ENCODE results near the gene ASTL. TPM values are rescaled to one million over a fixed set of nuclear protein-coding genes. Genes with fewer than 3 reads are reported as not detected.
A peak's percentile ranks its signal among the peaks of the same experiment; 100 is the strongest.

The ASTL gene
- total and polyA plus RNA-seq, 2 of the 13 experiments (the other 11 are each of a cell fraction or from before 2014, with no cell fraction given), result not detected

DNA sequence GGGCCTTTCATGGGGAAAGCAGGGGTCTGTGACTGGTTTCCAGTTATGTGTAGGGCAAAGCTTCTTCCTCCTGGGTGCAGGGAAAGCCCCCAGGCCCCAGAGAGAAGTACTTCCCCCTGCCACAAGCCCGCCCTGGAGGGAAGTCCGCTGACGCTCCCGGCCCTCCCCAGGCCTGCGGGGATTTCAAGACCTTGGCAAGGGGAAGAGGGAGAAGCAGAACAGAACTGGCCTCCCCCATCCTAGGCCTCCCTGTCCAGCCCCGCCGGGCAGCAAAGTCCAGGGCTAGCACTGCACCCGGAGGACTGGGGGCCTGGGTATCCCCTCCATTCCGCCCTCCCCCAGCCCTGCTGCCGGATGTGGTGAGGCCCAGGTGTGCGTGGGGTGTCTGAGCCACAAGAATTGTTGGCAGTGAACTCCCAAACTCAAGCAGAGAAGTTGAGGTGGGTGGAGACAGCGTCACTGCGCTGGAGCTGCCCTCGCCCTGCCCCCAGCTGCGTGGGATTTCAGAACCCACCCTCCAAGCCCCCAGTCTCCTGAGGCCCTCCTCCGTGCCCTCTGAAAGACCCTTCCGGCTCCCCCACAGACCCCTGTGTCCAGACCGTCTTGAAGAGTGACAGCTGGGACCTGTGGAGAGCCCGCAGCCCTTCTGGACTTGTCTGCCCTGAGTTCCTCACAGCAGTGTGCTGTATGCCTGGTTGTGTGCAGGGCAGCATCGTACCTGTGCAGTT is 8.0 kb upstream of the ASTL start:
- intact Hi-C loops (cut with micrococcal nuclease; ENCODE audit: unreplicated experiment), result no loop called here
- no peak overlapping the region for H3K27ac ChIP-seq (ENCODE audit: extremely low read length, insufficient read depth, low read length)
- peak overlapping the region; percentile 26; the same call in 1 of the 2 replicates for H3K4me2 ChIP-seq (ENCODE audit: low read depth, low read length)
- in situ Hi-C loops (cut with HindIII; ENCODE audit: extremely low pct_ligation_motif_present, low pct_unique_long_range_greater_than_20kb), result loop anchor here (25.0 kb wide), 1 partner anchor 366 kb away; the partner anchor contains the start of gene NEURL3
- peaks cover 16 to 72% of the 10 kb centered on the region in 2 experiments for H3K27me3 ChIP-seq (ENCODE audit: control insufficient read depth in 1 of 2, insufficient read depth in 2 of 2, low read length in 2 of 2)
- H4K20me1 ChIP-seq (ENCODE audit: insufficient read depth, low read length), result no peaks in the 10 kb centered on the region
- peak overlapping the region in 1 of 3 experiments; percentile 17; a peak in 1 of 6 replicates for H3K4me3 ChIP-seq (replicated peaks in 1 of 3; ENCODE audit: insufficient read depth in 1 of 3, low read depth in 2 of 3, low read length in 3 of 3)
- FAIRE-seq (no peak), ATAC-seq (peak; percentile 32), DNase-seq (ENCODE audit: low spot score) (no peak)
- no peak overlapping the region for H2AFZ ChIP-seq (ENCODE audit: low read length)
- H3K36me3 ChIP-seq (replicated peaks in 1 of 2; ENCODE audit: control insufficient read depth in 1 of 2, insufficient read depth in 2 of 2, low read length in 2 of 2), result no peaks in the 10 kb centered on the region
- TF ChIP-seq GABPB1 (CRISPR knock-in tag; IDR thresholded peaks at IDR 0.05), result peak; percentile 59; the same call in 1 of the 2 replicates
- no peak for TF ChIP-seq ZSCAN21 (CRISPR knock-in tag; IDR thresholded peaks at IDR 0.05; ENCODE audit: borderline replicate concordance)
- TF ChIP-seq PRDM10 (CRISPR knock-in tag; IDR thresholded peaks at IDR 0.05; ENCODE audit: low read depth), result no peak
- 0 out of 2 replicates have a peak, but pooled peaks have one; percentile 15 for TF ChIP-seq PATZ1 (CRISPR knock-in tag; IDR thresholded peaks at IDR 0.05)
- no peak for TF ChIP-seq MTF1 (CRISPR knock-in tag; IDR thresholded peaks at IDR 0.05)
- no peak for TF ChIP-seq KDM2A (CRISPR knock-in tag; IDR thresholded peaks at IDR 0.05; ENCODE audit: borderline replicate concordance, low read depth)
- peak; percentile 32; the same call in 1 of the 2 replicates for TF ChIP-seq PAXIP1 (CRISPR knock-in tag; conservative IDR thresholded peaks at IDR 0.05)
- no peaks in the 10 kb centered on the region for H3K79me2 ChIP-seq (ENCODE audit: insufficient read depth, low read length)
- CTCF ChIA-PET (ENCODE audit: low intra/inter-chr PET ratio, low total read pairs), result no interaction called here
- H3K4me1 ChIP-seq (ENCODE audit: insufficient read depth, low read length), result peaks cover 15% of the 10 kb centered on the region
- H3K9ac ChIP-seq (ENCODE audit: insufficient read depth, low read depth, low read length), result no peak overlapping the region
- POLR2A ChIA-PET, result no interaction called here
- 19% methylated on average over 11 of the region's 20 CpGs for WGBS (ENCODE audit: low lambda C conversion rate)
- no TSS peak for BruUV-seq (replicated peaks)
- no peaks in the 10 kb centered on the region for H3K9me3 ChIP-seq (ENCODE audit: low read length)
